Fibroblast of mammary gland (primary cell): ENCODE measurements around the gene SEMA3G.

Experiments used
- DNase-seq: peaks from one replicate; pipeline ENCODE4 v3.0.0-alpha.2; 2010; ENCODE audit warnings: low read depth
- H3K4me3 ChIP-seq: 2 replicates; pipeline ENCODE4 v1.5.1; 2011; ENCODE audit warnings: low read depth, mild to moderate bottlenecking, low read length, moderate library complexity; ENCODE audit not compliant: control insufficient read depth
- TF ChIP-seq, protein P1 (sequence below): conservative IDR thresholded peaks from 2 replicates; pipeline ENCODE4 v1.5.1; 2011; ENCODE audit warnings: low read depth, low read length, inconsistent platforms; ENCODE audit not compliant: control insufficient read depth, insufficient read depth

Gene SEMA3G

DNA sequence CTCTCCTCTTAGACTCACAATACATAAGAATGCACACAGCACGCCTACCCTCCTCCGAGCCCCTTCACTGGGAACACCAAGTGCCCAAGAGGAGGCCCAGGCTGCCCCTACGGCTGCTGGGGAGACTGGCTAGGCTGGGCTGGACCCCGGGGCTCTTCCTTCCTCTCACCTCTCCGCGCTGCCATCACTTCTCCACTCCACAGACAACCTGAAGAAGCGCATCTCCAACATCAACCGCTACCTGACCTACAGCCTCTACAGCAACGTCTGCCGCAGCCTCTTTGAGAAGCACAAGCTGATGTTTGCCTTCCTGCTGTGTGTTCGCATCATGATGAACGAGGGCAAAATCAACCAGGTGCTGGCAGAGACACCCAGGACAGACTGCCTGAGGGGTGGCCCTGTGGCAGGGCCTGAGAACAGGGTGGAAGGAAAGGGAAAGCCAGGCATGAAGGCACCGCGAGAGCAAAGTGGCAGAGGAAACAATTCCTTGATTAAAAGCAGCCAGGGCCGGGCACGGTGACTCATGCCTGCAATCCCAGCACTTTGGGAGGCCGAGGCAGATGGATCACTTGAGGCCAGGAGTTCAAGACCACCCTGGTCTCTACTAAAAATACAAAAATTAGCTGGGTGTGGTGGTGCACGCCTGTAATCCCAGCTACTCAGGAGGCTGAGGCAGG, 51.6 kb downstream of the SEMA3G start:
- no peak overlapping the region for H3K4me3 ChIP-seq
- no peak for DNase-seq
- TF ChIP-seq, protein P1, sequence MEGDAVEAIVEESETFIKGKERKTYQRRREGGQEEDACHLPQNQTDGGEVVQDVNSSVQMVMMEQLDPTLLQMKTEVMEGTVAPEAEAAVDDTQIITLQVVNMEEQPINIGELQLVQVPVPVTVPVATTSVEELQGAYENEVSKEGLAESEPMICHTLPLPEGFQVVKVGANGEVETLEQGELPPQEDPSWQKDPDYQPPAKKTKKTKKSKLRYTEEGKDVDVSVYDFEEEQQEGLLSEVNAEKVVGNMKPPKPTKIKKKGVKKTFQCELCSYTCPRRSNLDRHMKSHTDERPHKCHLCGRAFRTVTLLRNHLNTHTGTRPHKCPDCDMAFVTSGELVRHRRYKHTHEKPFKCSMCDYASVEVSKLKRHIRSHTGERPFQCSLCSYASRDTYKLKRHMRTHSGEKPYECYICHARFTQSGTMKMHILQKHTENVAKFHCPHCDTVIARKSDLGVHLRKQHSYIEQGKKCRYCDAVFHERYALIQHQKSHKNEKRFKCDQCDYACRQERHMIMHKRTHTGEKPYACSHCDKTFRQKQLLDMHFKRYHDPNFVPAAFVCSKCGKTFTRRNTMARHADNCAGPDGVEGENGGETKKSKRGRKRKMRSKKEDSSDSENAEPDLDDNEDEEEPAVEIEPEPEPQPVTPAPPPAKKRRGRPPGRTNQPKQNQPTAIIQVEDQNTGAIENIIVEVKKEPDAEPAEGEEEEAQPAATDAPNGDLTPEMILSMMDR: no peak

DNA sequence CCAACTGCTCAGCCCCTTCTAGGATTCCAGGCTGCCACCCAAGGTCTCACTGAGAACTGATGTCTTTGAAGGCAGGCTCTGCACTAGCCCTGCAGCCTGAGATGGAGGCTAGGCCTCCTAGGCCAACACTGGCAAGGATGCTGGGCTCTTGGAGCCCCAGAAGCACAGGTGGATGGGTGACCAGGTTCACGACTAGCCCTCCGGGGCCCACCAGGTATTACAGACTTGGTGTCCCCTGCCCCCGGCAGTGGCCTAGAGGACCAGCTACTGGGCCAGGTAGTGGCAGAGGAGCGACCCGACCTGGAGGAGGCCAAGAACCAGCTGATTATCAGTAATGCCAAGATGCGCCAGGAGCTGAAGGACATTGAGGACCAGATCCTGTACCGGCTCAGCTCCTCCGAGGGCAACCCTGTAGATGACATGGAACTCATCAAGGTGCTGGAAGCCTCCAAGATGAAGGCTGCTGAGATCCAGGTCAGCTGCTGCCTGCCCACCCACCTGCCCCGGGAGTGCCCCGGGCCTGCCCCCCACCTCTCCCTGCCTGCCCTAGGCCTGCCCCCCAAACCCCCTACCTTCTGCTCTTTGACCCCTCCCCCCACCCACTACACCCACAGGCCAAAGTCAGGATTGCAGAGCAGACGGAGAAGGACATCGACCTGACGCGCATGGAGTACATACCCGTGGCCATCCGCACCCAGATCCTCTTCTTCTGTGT, 52.5 kb downstream of the SEMA3G start:
- TF ChIP-seq, protein P1: no peak
- no peak for DNase-seq
- no peak overlapping the region for H3K4me3 ChIP-seq

DNA sequence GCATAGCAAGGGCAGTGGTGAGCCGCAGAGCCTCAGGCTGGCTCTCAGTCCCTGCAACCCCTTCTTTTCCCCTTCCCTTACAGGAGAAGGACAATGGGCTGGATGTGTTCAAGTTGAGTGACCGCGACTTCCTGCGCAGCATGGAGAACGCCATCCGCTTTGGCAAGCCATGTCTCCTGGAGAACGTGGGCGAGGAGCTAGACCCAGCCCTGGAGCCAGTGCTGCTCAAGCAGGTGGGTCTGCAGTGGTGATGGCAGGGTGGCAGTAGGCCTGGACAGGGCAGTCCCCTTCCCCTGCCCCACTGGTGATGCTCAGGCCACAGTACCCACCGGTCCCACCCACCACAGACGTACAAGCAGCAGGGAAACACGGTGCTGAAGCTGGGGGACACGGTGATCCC, 53.8 kb downstream of the SEMA3G start:
- DNase-seq: no peak
- TF ChIP-seq, protein P1: no peak
- no peak overlapping the region for H3K4me3 ChIP-seq

DNA sequence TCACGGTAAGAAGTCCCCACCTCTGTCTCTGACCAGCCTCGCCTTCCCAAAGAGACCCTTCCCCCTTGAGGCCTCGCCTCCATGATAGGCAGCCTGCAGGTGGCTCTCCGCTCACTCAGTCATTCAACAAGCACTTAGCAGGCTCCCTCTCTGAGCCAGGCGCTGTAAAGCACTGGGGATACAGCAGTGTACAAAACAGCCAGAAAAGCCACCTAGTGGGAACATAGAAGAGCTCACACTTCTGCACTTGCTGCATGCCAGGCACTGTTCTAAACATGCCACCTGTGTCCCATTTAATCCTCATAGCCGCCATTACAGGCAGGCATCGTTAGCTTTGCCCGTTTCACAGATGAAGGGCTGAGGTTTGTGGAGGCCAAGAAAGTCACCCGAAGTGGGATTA, 56.0 kb downstream of the SEMA3G start:
- no peak overlapping the region for H3K4me3 ChIP-seq
- no peak for DNase-seq
- TF ChIP-seq, protein P1: no peak

DNA sequence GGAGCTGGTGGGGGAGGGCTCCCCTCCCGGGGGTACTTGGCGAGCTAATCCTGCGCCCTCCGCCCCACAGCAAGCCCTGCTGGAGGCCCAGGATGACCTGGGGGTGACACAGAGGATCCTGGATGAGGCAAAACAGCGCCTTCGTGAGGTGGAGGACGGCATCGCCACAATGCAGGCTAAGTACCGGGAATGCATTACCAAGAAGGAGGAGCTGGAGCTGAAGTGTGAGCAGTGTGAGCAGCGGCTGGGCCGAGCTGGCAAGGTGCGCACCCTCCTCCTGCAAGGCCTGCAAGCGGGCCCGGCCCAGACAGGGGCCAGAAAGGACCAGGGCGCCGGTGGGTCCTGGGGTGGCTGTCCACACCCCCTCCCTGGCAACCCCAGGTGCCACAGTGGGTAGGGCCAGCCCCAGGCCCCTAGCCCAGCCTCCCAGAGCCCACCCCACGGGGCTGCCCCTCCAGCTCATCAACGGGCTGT, 56.5 kb downstream of the SEMA3G start:
- TF ChIP-seq, protein P1: no peak
- DNase-seq: no peak
- no peak overlapping the region for H3K4me3 ChIP-seq

DNA sequence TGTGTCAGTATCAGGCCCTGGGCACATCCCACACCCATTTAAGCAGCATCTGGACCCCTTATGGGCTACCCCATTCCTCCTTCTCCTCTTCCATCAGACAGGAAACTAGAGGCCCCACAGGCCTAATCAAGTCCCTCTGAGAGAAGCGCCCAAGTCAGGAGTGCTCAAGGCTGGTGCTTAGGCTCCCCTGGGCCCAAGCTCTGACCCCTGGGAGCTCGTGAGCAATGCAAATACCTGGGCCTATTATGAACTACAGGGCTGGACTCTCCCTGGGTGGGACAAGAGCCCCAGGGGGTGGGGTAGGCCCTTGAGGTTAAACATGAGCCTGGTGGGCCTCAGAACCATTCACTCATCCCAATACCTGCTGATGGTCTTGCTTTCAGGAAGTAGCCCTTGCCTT, 57.4 kb downstream of the SEMA3G start:
- TF ChIP-seq, protein P1: no peak
- no peak for DNase-seq
- H3K4me3 ChIP-seq: no peak overlapping the region
